ENCODE data around the gene MSMB.
"Not testable (repeated sequence)": the region's sequence is repeated elsewhere in the genome, so short reads cannot be mapped to it uniquely, and the experiment has no call there.

Gene MSMB

DNA sequence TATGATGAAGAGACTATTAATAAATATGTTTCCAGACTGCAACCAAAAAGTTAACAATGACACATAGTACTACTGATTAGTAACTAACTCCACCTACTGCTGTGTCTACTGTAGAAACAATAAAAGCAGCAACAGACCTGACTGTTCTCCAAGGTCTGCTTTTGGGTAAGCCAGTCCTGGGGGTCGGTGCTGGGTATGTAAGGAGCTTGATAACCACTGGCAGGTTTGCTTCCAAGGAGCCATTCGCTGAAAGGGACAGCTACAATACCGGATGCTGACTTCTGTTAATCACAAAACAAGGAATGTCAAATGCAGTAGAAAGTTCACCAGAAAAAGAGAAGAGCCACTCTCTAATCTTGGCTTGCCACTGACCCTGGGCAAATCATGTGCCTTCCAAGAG lies 33.3 kb downstream of the MSMB start:
- TF ChIP-seq, protein P1, sequence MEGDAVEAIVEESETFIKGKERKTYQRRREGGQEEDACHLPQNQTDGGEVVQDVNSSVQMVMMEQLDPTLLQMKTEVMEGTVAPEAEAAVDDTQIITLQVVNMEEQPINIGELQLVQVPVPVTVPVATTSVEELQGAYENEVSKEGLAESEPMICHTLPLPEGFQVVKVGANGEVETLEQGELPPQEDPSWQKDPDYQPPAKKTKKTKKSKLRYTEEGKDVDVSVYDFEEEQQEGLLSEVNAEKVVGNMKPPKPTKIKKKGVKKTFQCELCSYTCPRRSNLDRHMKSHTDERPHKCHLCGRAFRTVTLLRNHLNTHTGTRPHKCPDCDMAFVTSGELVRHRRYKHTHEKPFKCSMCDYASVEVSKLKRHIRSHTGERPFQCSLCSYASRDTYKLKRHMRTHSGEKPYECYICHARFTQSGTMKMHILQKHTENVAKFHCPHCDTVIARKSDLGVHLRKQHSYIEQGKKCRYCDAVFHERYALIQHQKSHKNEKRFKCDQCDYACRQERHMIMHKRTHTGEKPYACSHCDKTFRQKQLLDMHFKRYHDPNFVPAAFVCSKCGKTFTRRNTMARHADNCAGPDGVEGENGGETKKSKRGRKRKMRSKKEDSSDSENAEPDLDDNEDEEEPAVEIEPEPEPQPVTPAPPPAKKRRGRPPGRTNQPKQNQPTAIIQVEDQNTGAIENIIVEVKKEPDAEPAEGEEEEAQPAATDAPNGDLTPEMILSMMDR (IDR thresholded peaks at IDR 0.05; ENCODE audit: control insufficient read depth, insufficient read depth, low read depth, low read length, missing control alignments): no peak
- H3K4me3 ChIP-seq (ENCODE audit: control insufficient read depth, low read depth, low read length): no peak overlapping the region
- no peak for DNase-seq (ENCODE audit: low read depth)

DNA sequence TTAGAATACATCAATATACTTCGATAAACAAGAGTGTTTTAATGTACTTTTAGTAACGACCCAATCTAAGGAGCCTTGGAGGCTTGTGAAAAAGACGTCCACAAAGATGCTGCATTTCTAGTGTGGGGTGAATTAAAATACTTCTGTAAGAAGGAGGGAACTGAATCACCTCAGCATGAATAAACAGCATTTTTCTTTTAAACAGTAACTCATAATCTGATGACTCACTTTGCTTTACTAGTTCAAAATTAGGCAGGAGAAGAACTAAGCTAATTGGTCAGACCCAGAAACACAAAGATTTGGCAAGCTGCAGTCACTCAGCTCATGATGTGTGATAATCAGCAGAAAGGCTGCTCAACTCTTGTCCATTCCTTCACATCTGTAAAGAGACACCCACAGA lies 39.9 kb downstream of the MSMB start:
- no peak overlapping the region for H3K4me3 ChIP-seq (ENCODE audit: control insufficient read depth, low read depth, low read length)
- DNase-seq (ENCODE audit: low read depth): peak; percentile 75
- TF ChIP-seq, protein P1 (IDR thresholded peaks at IDR 0.05; ENCODE audit: control insufficient read depth, insufficient read depth, low read depth, low read length, missing control alignments): no peak

DNA sequence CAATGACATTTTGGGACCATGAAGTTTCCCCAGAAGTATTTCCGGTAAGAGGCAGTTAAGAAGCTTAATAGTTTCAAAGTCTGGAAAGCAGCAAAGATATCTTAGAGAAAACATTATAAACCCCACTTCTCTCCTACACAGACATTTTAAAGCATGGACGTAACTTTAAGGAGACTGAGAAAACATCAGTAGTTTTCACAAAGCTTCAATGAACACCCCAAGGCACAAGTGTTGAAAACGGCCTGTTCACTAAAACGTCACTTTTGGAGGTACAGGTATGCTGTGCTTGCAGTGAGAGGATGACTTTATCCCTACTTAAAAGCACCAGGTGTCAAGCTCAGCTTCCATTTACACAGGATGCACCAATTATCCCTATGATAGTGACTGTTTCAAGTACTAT lies 40.7 kb downstream of the MSMB start:
- DNase-seq (ENCODE audit: low read depth): no peak
- TF ChIP-seq, protein P1 (IDR thresholded peaks at IDR 0.05; ENCODE audit: control insufficient read depth, insufficient read depth, low read depth, low read length, missing control alignments): no peak
- no peak overlapping the region for H3K4me3 ChIP-seq (ENCODE audit: control insufficient read depth, low read depth, low read length)

DNA sequence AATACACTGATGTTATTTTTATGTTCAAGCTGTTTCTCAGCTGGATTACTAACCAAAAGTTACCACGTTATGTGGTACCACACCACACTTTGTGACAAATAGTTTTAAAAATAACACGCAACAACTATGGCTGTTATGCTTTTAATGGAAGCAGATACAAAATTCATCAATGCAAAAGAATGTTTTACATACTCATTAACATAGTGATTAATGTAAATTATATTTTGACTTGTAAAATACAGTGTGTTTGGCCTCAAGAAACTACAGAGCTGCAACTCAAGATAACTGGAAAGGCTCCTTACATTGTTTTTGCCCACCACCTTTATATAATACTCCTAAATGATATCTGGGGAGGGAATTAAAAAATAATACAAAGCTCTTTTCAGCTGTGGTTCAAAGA lies 41.1 kb downstream of the MSMB start:
- no peak overlapping the region for H3K4me3 ChIP-seq (ENCODE audit: control insufficient read depth, low read depth, low read length)
- TF ChIP-seq, protein P1 (IDR thresholded peaks at IDR 0.05; ENCODE audit: control insufficient read depth, insufficient read depth, low read depth, low read length, missing control alignments): no peak
- DNase-seq (ENCODE audit: low read depth): no peak

DNA sequence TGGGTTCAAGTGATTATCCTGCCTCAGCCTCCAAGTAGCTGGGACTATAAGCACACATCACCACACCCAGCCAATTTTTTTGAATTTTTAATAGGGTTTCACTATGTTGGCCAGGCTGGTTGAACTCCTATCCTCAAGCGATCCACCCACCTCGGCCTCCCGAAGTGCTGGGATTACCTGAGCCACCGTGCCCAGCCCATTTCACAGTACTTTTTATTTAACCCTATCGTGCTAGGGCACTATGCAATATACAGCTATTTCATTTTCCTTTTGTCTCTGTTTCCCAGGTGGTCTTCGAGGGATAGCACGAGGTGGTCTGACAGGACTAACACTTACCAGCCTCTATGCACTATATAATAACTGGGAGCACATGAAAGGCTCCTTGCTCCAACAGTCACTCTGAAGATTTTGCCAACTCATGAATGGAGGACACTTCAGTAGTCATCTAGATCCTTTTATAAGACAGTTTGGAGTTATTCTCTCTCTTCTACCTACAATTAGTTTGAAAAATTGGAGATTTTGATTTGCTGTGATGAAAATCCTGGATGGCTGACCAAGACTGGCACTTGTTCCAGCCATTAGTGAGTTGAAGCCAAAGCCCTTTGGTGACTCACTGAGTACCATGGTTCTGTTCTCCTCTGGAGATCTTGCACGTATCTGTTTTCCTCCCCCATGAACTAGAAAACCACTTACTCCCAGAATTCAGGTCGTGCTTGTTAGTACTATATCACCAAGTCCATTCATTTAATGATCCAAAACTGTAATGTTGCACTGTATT lies 43.0 kb downstream of the MSMB start:
- DNase-seq (ENCODE audit: low read depth): no peak
- H3K4me3 ChIP-seq (ENCODE audit: control insufficient read depth, low read depth, low read length): no peak overlapping the region
- TF ChIP-seq, protein P1 (IDR thresholded peaks at IDR 0.05; ENCODE audit: control insufficient read depth, insufficient read depth, low read depth, low read length, missing control alignments): no peak

DNA sequence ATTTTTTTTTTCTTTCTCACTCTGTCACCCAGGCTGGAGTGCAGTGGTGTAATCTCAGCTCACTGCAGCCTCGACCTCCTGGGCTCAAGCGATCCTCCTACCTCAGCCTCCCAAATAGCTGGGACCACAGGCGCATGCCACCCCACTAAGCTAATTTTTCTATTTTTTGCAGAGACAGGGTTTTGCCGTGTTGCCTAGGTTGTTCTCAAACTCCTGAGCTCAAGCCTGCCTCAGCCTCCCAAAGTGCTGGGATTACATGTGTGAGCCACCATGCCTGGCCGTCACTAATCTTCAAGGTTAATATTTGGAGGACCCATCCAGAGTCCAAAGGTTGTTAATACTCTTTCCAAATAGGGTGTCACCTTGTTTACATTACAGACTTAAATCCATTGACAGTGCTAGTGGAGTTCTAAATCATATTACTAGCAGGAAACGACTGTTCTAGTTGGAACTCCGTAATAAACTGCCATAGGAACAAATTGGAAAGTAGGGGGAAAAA lies 43.8 kb downstream of the MSMB start:
- H3K4me3 ChIP-seq (ENCODE audit: control insufficient read depth, low read depth, low read length); DNase-seq (ENCODE audit: low read depth): not testable (repeated sequence)

DNA sequence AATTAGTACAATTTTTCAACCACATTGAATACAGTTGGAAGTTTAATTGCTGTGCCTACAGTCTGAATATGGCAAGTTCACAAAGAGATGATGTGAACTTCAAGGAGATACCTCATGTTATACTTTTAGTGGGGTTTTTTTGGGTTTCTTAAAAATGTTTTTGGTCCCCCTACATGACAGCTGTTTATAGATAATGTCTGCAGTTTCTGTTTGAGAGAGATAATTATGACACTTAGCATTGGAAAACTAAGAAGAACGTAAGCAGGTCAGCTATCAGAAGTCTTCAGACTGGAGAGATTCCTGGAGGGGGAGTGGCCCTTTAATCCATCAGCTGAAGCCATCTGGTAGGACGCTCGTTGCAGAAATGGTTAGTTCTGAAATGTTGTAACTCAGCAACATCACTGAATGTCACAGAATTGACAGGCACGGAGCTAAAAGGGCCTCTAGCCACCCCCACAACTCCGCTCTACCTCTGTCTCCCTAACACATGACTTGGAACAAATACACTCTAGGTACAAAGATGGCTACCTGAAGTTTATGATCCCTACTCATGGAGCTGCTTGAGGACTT lies 44.8 kb downstream of the MSMB start:
- no peak for DNase-seq (ENCODE audit: low read depth)
- no peak overlapping the region for H3K4me3 ChIP-seq (ENCODE audit: control insufficient read depth, low read depth, low read length)
- TF ChIP-seq, protein P1 (IDR thresholded peaks at IDR 0.05; ENCODE audit: control insufficient read depth, insufficient read depth, low read depth, low read length, missing control alignments): no peak
